Measurements from ENCODE around the gene AKAP8L.

AKAP8L gene

DNA sequence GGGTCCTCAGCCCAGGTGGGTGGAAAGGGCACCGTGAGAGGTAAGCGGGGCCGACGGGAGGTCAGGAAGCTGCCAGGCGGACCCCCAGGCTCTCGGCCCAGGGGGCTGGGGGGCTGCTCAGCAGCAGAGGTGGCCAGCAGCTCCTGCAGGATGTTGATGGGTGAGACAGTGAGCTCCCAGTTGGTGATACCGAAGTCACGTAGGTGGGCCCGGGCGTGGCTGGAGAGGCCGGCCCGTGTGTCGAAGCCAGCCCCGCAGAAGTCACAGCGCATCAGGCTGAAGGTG is 18.0 kb upstream of the AKAP8L start:
- ChIA-PET POLR2A (interaction anchor here (2.3 kb wide), 1 partner anchor 18 kb away, joined by 10 read pairs; the partner anchor contains the start of gene AKAP8L), CTCF (interaction anchor here (1.0 to 3.8 kb wide), 10 partner anchors 13 to 344 kb away, joined by 3 to 22 read pairs (median 4); partner anchors contain the start of gene AKAP8L)
- DNase-seq (ENCODE audit: low read depth, low spot score), result no peak
- TF ChIP-seq, protein P1, sequence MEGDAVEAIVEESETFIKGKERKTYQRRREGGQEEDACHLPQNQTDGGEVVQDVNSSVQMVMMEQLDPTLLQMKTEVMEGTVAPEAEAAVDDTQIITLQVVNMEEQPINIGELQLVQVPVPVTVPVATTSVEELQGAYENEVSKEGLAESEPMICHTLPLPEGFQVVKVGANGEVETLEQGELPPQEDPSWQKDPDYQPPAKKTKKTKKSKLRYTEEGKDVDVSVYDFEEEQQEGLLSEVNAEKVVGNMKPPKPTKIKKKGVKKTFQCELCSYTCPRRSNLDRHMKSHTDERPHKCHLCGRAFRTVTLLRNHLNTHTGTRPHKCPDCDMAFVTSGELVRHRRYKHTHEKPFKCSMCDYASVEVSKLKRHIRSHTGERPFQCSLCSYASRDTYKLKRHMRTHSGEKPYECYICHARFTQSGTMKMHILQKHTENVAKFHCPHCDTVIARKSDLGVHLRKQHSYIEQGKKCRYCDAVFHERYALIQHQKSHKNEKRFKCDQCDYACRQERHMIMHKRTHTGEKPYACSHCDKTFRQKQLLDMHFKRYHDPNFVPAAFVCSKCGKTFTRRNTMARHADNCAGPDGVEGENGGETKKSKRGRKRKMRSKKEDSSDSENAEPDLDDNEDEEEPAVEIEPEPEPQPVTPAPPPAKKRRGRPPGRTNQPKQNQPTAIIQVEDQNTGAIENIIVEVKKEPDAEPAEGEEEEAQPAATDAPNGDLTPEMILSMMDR (IDR thresholded peaks at IDR 0.05; ENCODE audit: insufficient read depth, low read length, missing control alignments), result no peak
- H3K4me3 ChIP-seq (ENCODE audit: low read depth, low read length), result no peak overlapping the region

DNA sequence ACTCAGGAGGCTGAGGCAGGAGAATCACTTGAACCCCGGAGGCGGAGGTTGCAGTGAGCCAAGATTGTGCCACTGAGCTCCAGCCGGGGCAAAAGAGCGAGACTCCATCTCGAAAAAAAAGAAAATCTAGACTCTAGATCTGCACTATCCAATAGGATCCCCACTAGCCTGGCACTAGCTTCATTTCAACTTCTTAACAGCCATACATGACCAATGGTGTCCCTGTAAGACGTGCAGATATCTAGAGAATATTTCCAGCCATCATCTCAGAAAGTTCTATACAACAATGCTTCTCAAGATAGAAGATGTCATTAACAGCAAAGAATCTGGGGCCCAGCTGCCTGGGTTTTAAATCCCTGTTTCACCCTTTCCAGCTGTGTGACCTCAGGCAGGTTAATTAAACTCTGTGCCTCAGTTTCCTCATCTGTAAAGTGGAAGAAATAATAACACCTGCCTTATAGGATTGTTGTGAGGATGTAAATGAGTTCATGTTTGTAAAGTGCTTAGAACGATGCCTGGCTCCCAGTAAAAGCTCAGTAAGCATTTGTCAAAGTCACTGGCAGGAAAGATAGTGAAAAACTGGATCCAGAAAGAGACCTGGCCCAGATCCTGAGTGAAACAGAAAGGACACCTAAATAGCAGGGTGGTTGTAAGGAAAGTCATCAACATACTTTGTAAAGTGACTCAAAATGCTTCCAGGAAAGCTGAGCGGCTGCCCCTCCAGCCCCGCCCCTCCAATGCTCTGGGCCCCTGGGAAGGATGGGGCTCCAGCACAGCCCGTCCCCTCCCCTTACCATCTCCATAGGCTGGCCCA is 17.4 kb upstream of the AKAP8L start:
- no peak overlapping the region for H3K4me3 ChIP-seq (ENCODE audit: low read depth, low read length)
- no peak for DNase-seq (ENCODE audit: low read depth, low spot score)
- TF ChIP-seq, protein P1 (IDR thresholded peaks at IDR 0.05; ENCODE audit: insufficient read depth, low read length, missing control alignments), result no peak
- CTCF ChIA-PET, result interaction anchor here (1.0 to 3.8 kb wide), 11 partner anchors 12 to 335 kb away, joined by 3 to 22 read pairs (median 4); partner anchors contain the start of gene AKAP8L
- POLR2A ChIA-PET, result interaction anchor here (2.3 kb wide), 1 partner anchor 17 kb away, joined by 10 read pairs; the partner anchor contains the start of gene AKAP8L

DNA sequence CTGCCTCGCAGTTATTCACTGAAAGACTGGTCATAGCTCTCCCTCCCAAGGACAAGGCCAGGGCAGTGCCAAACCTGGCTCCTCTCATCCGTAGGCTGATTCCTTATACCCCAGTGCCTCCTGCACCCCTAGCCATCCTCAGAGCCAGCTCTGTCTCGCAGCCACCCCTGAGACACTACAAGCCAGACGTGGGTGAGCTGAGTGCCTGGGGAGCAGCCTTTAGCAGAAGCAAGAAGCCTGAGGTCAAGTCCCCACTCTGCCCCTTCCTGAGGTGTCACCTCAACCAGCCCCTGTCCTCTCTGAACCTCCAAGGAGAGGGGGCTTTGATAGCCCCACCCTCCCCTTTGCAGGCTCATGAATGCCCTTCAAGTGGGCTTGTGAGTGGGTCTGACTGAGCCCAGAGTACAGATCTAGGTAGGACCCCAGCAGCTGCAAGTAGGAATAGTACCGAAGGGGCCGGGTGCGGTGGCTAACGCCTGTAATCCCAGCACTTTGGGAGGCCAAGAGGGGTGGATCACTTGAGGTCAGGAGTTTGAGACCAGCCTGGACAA is 14.8 kb upstream of the AKAP8L start:
- POLR2A ChIA-PET, result interaction anchor here (0.6 to 4.4 kb wide), 4 partner anchors 15 to 54 kb away, joined by 3 to 44 read pairs (median 4); partner anchors contain the start of genes AKAP8 and AKAP8L
- no peak for DNase-seq (ENCODE audit: low read depth, low spot score)
- peak overlapping the region; percentile 64 for H3K4me3 ChIP-seq (ENCODE audit: low read depth, low read length)
- CTCF ChIA-PET, result interaction anchor here (0.6 to 6.3 kb wide), 5 partner anchors 13 to 342 kb away, joined by 3 to 39 read pairs (median 4); partner anchors contain the start of gene AKAP8L
- TF ChIP-seq, protein P1 (IDR thresholded peaks at IDR 0.05; ENCODE audit: insufficient read depth, low read length, missing control alignments), result no peak

DNA sequence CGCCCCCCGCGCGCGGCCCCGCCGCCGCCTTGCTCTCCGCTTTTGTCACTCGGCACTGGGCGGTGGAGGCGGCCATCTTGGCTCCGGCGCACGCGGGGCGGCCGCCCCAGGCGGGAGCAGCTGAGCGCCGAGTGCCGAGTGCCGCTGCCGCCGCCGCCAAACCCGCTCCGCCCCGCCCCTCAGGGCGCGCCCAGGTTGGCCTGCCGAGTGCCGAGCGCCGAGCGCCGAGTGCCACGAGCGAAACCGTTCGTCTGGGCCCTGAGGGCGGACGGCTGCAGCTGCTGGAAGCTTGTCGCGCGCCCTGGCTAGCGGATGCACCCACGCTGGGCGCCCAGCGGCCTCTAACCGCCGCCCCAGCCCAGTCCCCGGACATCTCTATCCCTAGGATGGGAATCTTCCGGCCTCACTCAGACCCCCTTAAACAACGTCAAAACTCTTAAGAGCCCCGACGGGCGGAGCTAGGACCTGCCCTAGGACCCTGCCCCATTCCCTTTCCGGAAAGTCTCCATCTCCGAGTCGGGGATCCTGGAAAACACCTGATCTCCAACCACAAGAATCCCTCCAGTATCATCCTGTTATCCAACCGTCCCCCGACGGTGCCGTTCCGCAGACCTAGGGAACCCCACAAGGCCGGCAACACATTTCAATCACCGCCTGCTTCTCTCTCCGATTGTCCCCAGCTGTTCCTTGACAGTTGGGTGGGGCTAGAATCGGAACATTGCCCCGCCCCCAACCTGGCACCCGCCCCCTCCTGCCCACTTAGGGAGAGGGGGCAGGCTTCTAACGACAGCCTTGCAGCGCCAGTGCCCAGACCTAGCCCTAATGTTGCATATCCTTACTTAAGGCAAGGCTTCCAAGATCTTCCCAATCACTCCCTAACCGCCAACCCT is 14.1 kb upstream of the AKAP8L start:
- H3K4me3 ChIP-seq (ENCODE audit: low read depth, low read length), result peak overlapping the region; percentile 64
- DNase-seq (ENCODE audit: low read depth, low spot score), result no peak
- CTCF ChIA-PET, result interaction anchor here (0.9 to 6.3 kb wide), 3 partner anchors 13 to 255 kb away, joined by 3 to 39 read pairs (median 4); partner anchors contain the start of gene AKAP8L
- TF ChIP-seq, protein P1 (IDR thresholded peaks at IDR 0.05; ENCODE audit: insufficient read depth, low read length, missing control alignments), result no peak
- POLR2A ChIA-PET, result interaction anchor here (0.6 to 4.4 kb wide), 6 partner anchors 14 to 170 kb away, joined by 3 to 44 read pairs (median 4); partner anchors contain the start of genes AKAP8 and AKAP8L

DNA sequence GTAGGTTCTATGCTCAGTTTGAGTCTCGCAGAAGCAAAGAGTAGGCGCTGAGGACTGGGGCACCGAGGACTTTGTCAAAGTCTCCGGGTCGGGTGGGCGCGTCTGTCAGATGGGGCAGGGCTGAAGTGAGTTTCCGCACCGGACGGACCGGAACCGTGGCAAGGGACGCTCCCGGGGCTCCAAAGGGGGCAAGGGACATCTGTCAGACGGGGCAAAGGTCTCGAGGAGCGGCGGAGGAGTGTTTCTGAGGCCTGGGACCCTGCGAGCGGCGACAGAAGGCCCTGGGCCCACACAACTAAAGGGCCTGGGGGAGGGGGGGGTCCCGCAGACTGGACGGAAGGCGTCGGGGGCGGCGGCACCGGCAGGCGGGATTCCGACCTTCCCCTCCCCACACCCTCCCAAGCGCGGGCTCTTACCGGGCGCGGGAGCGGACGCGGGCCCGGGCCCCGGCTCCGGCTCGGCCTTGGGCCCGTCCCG is 13.3 kb upstream of the AKAP8L start:
- H3K4me3 ChIP-seq (ENCODE audit: low read depth, low read length), result peak overlapping the region; percentile 80
- no peak for DNase-seq (ENCODE audit: low read depth, low spot score)
- TF ChIP-seq, protein P1 (IDR thresholded peaks at IDR 0.05; ENCODE audit: insufficient read depth, low read length, missing control alignments), result no peak
- ChIA-PET CTCF (interaction anchor here (0.9 to 6.3 kb wide), 2 partner anchors 12 to 123 kb away, joined by 3 to 39 read pairs; partner anchors contain the start of gene AKAP8L), POLR2A (interaction anchor here (0.6 to 4.4 kb wide), 4 partner anchors 13 to 169 kb away, joined by 3 to 44 read pairs (median 4); partner anchors contain the start of genes AKAP8 and AKAP8L)

All from AG04449 (cell line).